Heart left ventricle (tissue), 13 donors: Measurements from ENCODE around the gene KCNH5.

Experiments
- CTCF ChIP-seq, 12 donors: fragments of 200-600 bp; sonication (generic) in 4 of 12; IDR thresholded peaks; one replicate each; pipeline versions ENCODE4 v1.5.0 to v1.8.0; 2018 to 2022; ENCODE audit warnings: antibody characterized with exemption in 12 of 12, mild to moderate bottlenecking in 5 of 12
- POLR2A ChIP-seq, 2 donors: fragments of 450-650 bp; IDR thresholded peaks; one replicate each; pipeline ENCODE4 v1.6.1; 2017; ENCODE audit warnings: antibody characterized with exemption in 2 of 2, mild to moderate bottlenecking in 2 of 2, moderate library complexity in 2 of 2
- donor health status: ischemic (EF 13 %, LVEDD 7.1; RV severe dilation, severe dysfunction).
- donor health status: DM: no; HTN: yes; CAD: no.
- donor health status: DM: no; HTN: no; CAD: no.
- donor health status: ischemic (EF 25% LVEDD 6.9; RV normal size, moderate dysfunction).
- donor health status: ischemic (EF 25% LVEDD 5.7; RV mildly dilated, moderate dysfunction).
- donor health status: ischemic (EF 35%, LVEDD 5.7; RV mildly dilated, moderate dysfunction).
- donor health status: nonischemic (EF 11% LVEDD 7.7; RV severe dilation, severe dysfunction).
- donor health status: DM: yes; HTN: yes; CAD: no.
- donor health status: PGD.
- donor health status: ischemic (EF 29% LVEDD 5.4; RV normal size, mild dysfunction).
- donor health status: nonischemic (EF 23%, LVEDD 6.1; RV moderate dilation, normal function).

GRCh38 chr14:62710811-62711210, 334.4 kb downstream of the KCNH5 start:
- TF ChIP-seq CTCF (IDR thresholded peaks at IDR 0.05) = no peak
- TF ChIP-seq POLR2A (IDR thresholded peaks at IDR 0.05) = no peak
